GM19239 (cell line): ENCODE results near the gene PSEN1.

Experiments used
- DNase-seq: peaks from one replicate; pipeline ENCODE4 v3.0.0; 2011; ENCODE audit warnings: low spot score; ENCODE audit not compliant: insufficient read length
- FAIRE-seq: peaks from 2 replicates; lab custom pipeline; 2011; peaks lifted over from hg19 to GRCh38; lab: Jason Lieb, UNC

Gene PSEN1

DNA sequence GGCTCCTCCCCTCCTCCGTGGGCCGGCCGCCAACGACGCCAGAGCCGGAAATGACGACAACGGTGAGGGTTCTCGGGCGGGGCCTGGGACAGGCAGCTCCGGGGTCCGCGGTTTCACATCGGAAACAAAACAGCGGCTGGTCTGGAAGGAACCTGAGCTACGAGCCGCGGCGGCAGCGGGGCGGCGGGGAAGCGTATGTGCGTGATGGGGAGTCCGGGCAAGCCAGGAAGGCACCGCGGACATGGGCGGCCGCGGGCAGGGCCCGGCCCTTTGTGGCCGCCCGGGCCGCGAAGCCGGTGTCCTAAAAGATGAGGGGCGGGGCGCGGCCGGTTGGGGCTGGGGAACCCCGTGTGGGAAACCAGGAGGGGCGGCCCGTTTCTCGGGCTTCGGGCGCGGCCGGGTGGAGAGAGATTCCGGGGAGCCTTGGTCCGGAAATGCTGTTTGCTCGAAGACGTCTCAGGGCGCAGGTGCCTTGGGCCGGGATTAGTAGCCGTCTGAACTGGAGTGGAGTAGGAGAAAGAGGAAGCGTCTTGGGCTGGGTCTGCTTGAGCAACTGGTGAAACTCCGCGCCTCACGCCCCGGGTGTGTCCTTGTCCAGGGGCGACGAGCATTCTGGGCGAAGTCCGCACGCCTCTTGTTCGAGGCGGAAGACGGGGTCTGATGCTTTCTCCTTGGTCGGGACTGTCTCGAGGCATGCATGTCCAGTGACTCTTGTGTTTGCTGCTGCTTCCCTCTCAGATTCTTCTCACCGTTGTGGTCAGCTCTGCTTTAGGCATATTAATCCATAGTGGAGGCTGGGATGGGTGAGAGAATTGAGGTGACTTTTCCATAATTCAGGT, at the start of gene PSEN1:
Gene PSEN1 (plus strand): TSS at position 121 of the 839 bp plus-strand sequence. CDS start 11,513 bp downstream, outside the sequence.
- DNase-seq (peak; percentile 92), FAIRE-seq (peak; percentile 93)

DNA sequence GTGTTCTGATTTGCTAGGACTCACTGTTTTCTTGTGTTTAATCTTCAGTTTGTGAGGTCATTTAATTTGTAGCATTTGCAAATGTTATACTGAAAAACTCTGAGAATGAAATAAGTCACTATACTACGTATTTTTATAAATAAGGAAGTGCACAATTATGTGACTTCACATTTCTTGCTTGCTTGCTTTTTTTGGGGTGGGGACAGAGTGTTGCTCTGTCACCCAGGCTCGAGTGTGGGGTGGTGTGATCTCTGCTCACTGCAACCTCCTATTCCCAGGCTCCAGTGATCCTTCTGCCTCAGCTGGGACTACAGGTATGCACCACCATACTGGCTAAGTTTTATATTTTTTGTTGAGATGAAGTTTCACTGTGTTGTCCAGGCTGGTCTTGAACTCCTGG, 45.3 kb upstream of the PSEN1 start:
- no peak for FAIRE-seq
- no peak for DNase-seq

DNA sequence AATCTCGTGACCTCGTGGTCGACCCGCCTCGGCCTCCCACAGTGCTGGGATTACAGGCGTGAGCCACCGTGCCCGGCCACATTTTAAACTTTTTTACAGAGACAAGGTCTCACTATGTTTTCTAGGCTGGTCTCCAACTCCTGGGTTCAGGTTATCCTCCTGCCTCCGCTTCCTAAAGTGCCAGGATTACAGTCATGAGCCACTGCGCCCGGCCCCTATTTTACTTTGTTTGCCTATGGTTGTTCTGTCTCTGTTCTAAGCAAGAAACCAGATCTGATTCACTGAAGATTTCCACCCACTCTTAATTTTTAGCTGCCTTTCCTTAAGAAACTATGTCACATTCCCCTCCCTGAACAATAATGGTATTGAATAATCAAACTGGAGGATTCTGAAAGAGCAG, 38.9 kb upstream of the PSEN1 start:
- FAIRE-seq (no peak), DNase-seq (no peak)

DNA sequence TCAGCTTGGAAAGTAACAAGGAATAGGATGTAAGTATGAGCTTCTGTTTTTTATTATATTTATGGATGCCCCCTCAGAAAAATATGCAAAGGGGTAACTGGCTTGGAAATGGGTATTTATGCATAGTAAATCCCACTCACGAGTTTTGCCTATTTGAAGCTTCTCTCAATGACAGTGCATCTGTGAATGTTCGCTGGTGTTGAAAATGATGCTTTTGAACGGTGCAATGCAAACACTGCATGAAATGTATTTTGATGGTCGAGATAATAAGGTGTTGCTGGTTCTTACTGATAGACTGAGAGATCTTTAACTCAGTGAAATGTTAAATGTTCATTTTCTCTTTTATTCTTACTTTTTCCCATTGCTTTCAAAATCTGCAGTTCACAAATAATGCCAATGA, 36.0 kb upstream of the PSEN1 start:
- DNase-seq, result no peak
- FAIRE-seq, result no peak

DNA sequence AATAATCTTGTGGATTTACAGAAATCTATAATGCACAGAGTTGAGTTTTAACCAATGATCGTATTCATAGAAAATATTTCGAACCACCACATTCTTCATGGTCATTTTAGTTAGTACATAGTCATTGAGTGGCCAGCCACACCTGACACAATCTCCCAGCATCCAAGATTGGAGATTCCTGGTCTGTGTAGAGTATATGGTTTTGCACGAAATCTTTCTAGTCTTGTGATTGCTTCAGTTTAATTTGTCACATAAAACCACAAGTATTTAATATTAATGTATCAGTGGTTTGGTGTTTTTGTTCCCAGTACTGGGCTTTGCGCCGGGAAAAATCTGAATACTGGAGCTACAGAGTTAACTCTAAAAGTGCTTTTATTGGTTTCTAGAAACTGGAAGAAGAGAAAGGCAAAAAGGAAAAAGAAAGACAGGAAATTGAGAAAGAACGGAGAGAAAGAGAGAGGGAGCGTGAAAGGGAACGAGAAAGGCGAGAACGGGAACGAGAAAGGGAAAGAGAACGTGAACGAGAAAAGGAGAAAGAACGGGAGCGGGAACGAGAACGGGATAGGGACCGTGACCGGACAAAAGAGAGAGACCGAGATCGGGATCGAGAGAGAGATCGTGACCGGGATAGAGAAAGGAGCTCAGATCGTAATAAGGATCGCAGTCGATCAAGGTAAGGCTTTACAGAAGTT, 33.4 kb upstream of the PSEN1 start:
- no peak for DNase-seq
- no peak for FAIRE-seq

DNA sequence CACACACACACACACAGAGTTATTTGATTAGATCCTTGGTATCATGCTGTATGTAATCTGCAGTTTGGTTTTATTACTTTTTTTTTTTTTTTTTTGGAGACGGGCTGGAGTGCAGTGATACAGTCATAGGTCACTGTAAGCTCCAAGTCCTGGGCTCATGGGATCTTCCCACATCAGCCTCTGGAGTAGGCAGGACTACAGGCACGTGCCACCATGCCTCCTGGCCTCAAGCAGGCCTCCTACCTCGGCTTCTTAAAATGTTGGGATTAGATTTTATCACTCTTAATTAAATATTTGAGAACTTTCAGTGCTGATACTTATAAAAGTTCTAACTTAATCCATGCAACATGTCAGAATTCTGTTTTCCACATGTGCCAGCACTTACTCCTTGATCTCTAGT, 31.3 kb upstream of the PSEN1 start:
- no peak for DNase-seq
- FAIRE-seq, result no peak

DNA sequence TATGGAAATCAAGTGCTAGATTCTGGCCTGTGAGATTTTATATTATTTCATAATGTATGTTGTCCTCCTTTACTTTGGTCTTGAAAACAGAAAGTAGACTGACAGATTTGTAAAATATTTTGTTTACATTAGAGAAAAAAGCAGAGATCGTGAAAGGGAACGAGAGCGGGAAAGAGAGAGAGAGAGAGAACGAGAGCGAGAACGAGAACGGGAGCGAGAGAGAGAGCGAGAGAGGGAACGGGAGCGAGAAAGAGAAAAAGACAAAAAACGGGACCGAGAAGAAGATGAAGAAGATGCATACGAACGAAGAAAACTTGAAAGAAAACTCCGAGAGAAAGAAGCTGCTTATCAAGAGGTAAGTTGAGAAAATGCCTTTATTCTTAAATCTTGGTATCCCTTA, 30.6 kb upstream of the PSEN1 start:
- no peak for DNase-seq
- FAIRE-seq, result no peak

DNA sequence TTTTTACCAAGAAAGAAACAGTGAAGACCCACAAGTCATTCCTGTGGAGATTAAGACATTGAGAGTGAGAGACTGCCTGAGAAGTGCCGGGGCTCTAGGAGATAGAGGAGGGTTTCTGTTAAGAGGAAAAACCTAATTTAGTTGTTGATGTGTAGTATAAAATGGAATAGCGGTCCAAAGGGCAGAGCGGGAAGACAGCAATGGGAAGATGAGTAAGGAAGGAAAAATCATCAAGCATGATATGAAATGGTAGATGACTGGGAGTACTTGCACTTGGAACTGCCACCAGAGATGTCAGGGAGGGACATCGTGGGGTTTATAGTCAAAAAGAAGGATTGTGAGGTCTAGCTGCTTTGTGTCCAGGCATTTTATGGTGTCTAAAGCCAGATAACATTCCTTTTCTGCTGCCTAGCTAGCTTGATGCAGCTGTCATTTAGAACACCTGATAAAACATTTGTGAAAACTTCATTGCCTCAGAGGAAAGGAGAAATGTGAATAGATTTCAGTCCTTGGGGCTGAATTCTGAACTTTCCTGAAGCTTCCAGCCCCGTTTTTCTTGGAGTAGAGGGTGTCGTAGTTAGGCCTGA, 20.1 kb upstream of the PSEN1 start:
- FAIRE-seq, result no peak
- DNase-seq, result no peak

DNA sequence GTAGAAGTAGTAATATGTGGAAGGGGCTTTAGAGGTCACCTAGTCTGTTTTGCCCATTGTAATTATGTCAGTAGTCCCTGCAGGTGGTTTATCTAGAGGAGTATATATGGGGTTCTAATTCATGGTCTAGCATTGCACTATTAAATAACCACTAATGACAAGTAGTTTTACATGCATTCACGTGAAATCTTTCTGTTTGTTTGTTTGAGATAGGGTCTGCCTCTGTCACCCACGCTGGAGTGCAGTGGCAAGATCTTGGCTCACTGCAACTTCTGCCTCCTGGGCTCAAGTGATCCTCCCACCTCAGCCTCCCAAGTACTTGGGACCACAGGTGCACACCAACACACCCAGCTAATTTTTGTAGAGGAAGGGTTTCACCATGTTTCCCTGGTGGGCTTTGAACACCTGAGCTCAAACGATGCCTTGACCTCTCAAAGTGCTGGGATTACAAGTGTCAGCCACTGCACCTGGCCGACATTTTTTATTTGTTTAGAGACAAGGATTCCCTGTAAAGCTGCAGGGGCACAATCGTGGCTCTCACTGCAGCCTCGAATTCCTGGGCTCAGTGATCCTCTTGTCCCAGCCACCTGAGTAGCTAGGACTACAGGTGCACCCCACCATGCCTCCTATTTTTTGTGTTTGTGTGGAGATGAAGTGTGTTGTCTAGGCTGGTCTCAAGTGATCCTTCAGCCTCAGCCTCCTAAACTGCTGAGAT, 12.0 kb upstream of the PSEN1 start:
- FAIRE-seq (no peak), DNase-seq (no peak)

DNA sequence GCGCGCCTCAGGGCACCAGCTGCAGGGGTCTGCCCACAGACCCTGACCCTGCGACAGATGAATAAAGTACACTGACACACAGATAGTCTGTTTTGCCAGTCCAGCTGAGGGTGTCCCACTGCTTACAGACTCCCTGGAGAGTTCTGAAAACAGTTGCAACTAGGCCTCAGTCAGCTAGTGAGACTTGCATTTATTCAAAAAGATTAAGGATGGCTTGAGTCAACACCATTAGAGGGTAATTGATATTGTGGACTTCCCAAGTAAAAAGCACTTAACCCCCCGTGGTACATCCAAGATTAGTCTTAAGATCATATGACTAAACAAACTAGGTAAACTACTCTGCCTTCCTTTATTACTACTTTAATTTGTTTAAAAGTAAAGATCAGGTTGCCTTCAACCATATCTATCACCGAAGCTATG, 11.1 kb upstream of the PSEN1 start:
- DNase-seq (no peak), FAIRE-seq (no peak)

DNA sequence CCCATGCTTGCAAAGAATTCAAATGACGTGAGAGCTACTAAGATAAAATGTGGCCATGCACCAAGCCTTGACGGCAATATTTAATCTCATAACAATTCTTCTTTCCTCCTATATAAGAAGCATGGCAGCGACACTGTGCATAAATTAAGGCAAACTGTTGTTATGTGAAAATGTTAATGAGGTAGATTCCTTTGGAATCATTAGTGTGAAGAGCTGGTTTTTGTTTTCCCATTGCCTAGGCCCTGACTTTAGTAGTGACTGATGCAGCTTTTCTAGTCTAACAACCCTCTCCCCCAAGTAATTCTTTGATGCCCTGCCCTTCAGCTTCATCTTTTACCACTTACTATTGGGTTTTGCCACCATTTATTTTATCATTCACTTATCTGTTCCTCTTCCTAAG, 10.6 kb upstream of the PSEN1 start:
- FAIRE-seq (no peak), DNase-seq (no peak)

DNA sequence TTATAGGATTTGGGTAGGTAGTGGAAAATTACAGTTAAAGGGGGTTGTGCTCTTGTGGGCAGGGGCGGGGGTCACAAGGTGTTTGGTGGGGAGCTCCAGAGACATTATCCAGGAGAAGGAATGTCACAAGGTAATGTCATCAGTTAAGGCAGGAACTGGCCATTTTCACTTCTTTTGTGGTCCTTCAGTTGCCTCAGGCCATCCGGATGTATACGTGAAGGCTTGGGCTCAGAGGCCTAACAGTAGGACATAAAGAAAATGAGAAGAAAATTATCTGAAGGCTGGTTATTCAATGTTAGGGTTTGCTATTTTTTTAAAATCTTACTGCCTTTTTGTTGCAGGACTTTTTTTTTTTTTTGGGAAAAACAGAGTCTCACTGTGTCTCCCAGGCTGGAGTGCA, 2.5 kb upstream of the PSEN1 start:
- FAIRE-seq (no peak), DNase-seq (no peak)

DNA sequence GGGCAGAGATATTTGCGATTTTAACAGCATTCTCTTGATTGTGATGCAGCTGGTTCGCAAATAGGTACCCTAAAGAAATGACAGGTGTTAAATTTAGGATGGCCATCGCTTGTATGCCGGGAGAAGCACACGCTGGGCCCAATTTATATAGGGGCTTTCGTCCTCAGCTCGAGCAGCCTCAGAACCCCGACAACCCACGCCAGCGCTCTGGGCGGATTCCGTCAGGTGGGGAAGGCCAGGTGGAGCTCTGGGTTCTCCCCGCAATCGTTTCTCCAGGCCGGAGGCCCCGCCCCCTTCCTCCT, 271 bp upstream of the PSEN1 start:
- DNase-seq (no peak), FAIRE-seq (no peak)

DNA sequence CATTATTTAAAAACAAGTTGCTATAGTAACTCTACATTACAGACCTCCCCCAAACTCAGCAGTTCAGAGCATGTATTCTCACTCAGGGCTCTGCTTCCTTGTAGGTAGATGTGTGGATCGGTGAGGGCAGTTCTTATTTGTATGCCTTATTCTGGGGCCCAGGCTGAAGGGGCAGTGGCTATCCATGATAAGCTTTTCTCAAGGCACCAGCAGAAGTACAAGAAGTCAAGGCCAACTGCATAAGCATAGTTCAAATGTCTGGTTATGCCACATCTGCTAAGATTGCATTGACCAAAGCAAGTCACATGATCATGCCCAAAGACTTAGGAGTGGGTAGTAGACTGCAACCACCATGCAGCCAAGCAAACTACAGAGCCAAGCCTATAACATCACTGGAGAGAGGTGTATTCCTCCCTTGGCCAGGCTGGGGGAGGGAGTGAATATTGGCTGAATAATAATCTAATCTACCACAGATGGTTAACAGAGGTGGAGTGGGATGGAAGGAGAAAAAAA, 4.6 kb downstream of the PSEN1 start:
- FAIRE-seq, result peak; percentile 23
- DNase-seq, result no peak

DNA sequence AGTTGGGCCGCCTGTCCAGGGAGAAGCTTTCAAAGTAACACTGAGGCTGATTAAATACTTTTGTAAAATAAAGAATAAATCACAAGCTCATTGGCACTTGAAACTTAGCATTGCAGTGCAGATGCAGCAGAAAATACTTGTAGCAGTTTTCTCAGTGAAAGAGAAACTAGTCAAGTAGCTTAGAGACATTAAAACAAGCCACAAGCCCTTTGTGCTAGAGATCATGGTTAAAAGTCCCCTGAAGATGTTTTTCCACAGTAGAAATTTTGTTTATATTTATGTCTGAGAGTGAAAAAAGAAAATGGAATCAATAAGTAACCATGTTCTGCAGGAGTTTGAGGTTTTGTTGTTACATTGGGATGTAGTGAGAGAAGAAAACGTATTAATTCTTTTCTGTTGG, 5.9 kb downstream of the PSEN1 start:
- DNase-seq (peak; percentile 33), FAIRE-seq (peak; percentile 71)

DNA sequence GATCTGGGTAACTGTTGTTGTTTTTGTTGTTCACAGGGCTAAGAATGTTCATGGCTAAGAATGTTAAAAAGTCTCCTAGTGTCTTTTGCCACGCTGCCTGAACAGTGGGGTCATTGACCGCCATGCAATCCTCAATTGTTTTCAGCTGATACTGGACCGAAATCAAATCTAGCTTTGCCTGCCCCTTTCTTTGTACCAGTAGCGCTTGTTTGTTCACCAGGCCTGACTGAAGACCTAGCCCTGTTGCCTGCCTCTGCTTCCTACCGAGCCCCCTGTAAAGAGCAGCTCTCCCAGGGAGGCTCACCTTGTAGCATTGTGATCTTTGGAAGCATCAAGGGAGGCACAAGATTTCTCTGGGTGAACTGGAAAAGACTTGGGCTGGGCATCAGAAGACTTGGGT, 6.7 kb downstream of the PSEN1 start:
- FAIRE-seq, result no peak
- no peak for DNase-seq

DNA sequence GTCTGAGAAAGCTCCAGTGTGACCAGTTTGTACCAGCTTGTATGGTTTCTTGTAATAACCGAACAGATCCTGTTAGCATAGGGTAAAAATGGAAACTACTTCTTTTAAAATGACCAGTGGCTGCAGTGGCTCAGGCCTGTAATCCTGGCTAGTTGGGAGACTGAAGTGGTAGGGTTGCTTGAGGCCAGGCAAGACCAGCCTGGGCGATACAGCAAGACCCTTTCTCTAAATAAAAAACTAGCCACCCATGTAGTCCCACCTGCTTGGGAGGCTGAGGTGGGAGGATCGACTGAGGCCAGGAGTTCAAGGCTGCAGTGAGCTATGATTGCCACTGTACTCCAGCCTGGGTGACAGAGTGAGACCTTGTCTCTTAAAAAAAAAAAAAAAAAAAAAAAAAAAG, 7.3 kb downstream of the PSEN1 start:
- no peak for FAIRE-seq
- no peak for DNase-seq

DNA sequence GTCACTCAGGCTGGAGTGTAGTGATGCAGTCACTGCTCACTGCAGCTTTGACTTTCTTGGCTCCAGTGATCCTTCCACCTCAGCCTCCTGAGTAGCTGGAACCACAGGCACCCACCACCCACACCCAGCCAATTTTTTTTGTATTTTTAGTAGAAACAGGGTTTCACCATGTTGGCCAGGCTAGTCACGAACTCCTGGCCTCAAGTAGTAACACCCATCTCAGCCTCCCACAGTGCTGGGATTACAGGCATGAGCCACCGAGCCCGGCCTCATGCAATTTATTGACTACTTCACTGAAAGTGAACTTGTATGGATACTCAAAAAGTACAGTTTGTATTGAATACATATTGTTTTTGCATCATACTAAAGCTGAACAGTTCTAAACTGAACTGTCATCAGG, 9.1 kb downstream of the PSEN1 start:
- no peak for DNase-seq
- FAIRE-seq, result no peak

DNA sequence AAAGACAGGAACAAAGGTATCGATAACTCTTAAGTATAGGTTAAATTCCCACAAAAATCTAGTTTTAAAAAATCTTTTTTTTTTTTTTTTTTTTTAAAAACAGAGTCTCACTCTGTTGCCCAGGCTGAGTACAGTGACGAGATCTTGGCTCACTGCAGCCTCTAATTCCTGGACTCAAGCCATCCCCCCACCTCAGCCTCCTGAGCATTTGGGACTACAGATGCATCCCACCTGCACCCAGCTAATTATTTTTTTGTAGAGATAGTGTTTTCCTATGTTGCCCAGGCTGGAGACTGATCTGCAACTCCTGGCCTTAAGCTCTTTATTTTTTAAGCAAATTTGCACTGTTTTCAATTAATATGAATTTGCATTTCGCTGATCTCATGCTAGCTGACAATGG, 9.8 kb downstream of the PSEN1 start:
- DNase-seq, result no peak

DNA sequence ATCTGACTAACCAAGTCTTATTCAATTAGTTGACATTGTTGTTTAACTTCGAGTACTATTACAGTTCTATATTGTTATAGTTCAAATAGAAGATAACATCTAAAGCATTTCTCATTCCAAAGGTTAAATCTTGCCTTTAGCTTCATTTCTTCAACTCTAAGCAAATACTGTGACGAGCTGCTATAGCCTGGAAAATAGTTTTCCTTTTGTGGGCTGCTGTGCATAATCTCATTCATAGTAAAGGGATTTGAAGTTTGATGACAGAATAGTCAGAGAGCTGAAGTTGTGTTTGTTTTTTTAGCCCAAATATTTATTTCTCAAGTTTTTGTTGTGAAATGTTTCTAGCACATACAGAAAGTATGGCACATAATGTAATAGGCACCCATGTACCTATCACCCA, 13.4 kb downstream of the PSEN1 start:
- FAIRE-seq, result no peak
- no peak for DNase-seq

More for the DNA sequence above, 9.8 kb downstream of the PSEN1 start:
- FAIRE-seq, result no peak

DNA sequence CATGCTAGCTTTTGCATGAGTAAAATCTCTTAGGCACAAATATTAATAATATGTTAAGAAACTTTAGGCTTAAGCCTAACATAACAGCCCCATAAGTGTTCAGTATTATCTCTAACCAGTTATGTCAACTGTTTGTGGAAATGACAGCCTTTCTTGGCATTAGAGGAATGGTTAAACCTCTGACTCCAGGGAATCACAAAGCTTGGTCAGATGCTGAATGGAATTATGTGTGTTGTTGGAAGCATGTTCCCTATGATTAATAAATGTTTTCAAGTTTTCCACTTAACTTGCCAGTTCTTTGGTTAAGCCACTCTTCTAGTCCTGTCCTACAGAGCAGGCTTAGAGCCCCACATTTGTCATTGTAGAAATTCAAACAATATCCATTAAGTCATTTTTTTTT, 17.0 kb downstream of the PSEN1 start:
- FAIRE-seq, result no peak
- DNase-seq, result no peak
